Measurements from ENCODE around the gene APBB1IP.

- TF ChIP-seq CTCF (IDR thresholded peaks at IDR 0.05): no peak
- TF ChIP-seq POLR2A (IDR thresholded peaks at IDR 0.05): no peak
- no peak for TF ChIP-seq POLR2AphosphoS5 (IDR thresholded peaks at IDR 0.05)
These were observed 65.8 kb downstream of the APBB1IP start for GRCh38 chr10:26503911-26504310.
